SJSA1 (cell line): ENCODE results near the gene THSD4. TPM values are rescaled to one million over a fixed set of nuclear protein-coding genes. Genes with fewer than 3 reads are reported as not detected.

Experiments used
- DNase-seq, 2 experiments: peaks; one replicate each; pipeline ENCODE4 v3.0.0-alpha.2; 2015 to 2020; ENCODE audit warnings: low spot score in 2 of 2, low read depth in 1 of 2
- H3K27ac ChIP-seq: fragments of 250-450 bp; sonication (Bioruptor Pico); 2 replicates; pipeline ENCODE4 v1.5.1; 2020; ENCODE audit warnings: mild to moderate bottlenecking, moderate library complexity
- H3K27me3 ChIP-seq: fragments of 250-450 bp; sonication (Bioruptor Pico); replicated peaks from 2 replicates; pipeline ENCODE4 v1.5.1; 2020; ENCODE audit warnings: mild to moderate bottlenecking, moderate library complexity
- H3K36me3 ChIP-seq: fragments of 250-450 bp; sonication (Bioruptor Pico); 2 replicates; pipeline ENCODE4 v1.5.1; 2020; ENCODE audit warnings: mild to moderate bottlenecking
- H3K4me1 ChIP-seq: fragments of 250-450 bp; sonication (Bioruptor Pico); replicated peaks from 2 replicates; pipeline ENCODE4 v1.6.1; 2021; ENCODE audit warnings: mild to moderate bottlenecking
- H3K4me3 ChIP-seq: fragments of 250-450 bp; sonication (Bioruptor Pico); 2 replicates; pipeline ENCODE4 v1.5.1; 2020; ENCODE audit warnings: mild to moderate bottlenecking
- H3K9me3 ChIP-seq: fragments of 250-450 bp; sonication (Bioruptor Pico); replicated peaks from 2 replicates; pipeline ENCODE4 v1.5.1; 2020; ENCODE audit warnings: mild to moderate bottlenecking
- total RNA-seq: library from RNA; depleted of rRNA; stranded (reverse); fragments of >200 nt; shearing (Covaris generic); gene quantifications from 2 replicates; pipeline ENCODE4 v1.2.3, GENCODE V29; 2014

THSD4 gene
- total RNA-seq, 1 experiment from 2014 or later = 14.6 TPM

DNA sequence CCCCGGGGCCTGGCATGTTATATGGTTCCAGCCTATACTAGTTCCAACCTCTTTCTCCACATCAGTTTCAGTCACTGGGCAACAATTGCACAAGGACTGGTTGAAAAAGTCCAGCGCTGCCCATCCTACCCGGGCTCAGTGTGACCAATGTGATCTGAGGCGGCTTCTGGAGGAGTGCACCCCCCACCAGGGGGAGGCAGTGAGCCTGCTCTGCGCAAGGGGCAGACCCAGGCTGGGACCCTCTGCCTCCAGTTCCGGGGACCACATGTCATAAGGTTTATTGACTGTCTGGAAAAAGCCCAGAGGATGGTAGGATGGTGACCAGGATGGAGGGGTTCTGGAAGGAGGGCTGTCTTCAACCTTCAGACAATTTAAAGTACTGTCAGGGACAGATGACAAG lies 669.4 kb downstream of the THSD4 start:
- peaks cover 14% of the 10 kb centered on the region for H3K4me1 ChIP-seq
- no peaks in the 10 kb centered on the region for H3K9me3 ChIP-seq
- no peak for DNase-seq
- H3K4me3 ChIP-seq = no peak overlapping the region
- H3K27ac ChIP-seq = no peak overlapping the region
- no peaks in the 10 kb centered on the region for H3K36me3 ChIP-seq
- no peaks in the 10 kb centered on the region for H3K27me3 ChIP-seq

DNA sequence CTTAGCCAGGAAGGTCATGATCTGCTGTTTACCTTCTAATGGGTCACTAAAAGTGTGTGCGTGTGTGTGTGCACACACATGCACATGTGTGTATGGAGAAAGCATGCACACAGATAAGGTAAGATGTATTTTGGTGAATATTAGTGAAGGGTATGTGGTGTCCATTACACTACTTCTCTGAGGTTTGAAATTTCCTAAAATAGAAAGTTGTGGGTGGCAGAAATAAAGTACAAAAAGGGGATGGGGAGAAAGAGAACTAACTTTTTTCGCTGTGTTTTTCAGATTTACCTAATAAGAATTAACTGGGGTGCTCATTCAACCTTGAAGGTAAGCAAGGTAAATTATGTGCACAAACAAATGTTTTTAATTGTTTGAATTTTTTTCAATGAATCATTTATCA lies 670.7 kb downstream of the THSD4 start:
- Histone ChIP-seq H3K9me3 (no peaks in the 10 kb centered on the region), H3K4me1 (peaks cover 16% of the 10 kb centered on the region), H3K36me3 (no peaks in the 10 kb centered on the region), H3K27me3 (no peaks in the 10 kb centered on the region), H3K27ac (no peak overlapping the region), H3K4me3 (no peak overlapping the region)
- no peak for DNase-seq

DNA sequence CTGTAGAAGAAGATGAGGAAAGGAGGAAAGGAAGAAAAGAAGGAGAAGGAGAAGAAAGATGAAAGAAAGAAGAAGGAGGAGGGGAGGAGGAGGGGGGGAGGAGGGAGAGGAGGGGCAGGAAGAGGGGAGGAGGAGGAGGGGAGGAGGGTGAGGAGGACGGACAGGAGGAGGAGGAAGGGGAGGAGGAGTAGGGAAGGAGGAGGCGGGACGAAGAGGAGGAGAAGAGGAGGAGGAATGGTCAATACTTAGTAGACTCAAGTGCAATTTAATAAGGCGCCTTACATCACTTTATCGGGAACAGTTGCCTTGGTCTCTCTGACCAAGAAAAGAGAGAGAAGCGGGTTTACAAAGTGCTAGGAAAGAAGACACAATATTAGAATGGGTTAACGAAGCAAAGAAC lies 671.4 kb downstream of the THSD4 start:
- Histone ChIP-seq H3K4me1 (peaks cover 20% of the 10 kb centered on the region), H3K27me3 (no peaks in the 10 kb centered on the region), H3K36me3 (no peaks in the 10 kb centered on the region), H3K27ac (no peak overlapping the region), H3K9me3 (no peaks in the 10 kb centered on the region), H3K4me3 (no peak overlapping the region)
- no peak for DNase-seq

DNA sequence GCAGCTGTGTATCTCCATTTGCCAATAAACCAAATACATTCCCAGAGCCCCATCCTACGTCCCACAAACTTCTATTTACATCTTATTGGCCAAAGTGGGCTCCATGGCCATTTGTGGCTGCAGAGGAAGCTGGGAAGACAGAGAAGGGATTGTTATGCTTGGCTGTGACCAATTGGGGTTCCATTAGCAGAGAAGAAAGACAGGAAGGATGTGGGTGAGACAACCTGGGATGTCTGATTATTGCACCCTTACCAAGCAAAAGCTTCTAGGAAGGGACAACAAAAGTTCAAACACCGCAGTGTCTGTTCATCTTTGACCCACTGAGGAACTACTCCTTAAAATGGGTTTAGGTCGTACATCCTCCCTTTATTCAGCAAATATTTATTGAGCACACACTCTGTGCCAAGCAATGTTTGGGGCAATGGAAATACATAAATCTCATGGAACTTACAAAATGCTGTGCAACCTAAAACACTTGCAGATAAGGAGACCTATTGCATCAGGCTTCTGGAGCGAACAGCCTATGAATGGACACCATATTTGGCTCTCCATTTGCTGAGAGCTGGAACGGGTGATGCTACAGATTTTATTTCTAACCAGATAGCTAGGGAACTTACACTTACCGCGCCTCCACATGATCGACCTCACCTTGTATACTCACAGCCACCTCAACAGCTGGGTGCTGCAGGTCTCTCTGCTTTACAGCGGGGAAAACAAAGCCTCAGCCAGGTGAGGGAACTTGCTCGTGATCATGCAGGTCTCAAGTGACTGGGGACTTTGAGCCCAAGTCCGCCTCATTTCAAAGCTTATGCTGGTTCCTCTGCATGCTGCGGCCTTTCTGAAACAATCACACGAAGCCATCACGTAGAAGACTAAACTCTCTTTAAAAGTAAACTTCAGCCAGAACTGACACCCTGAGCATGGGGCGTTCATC lies 673.6 kb downstream of the THSD4 start:
- no peaks in the 10 kb centered on the region for H3K27me3 ChIP-seq
- H3K4me3 ChIP-seq = no peak overlapping the region
- H3K9me3 ChIP-seq = no peaks in the 10 kb centered on the region
- DNase-seq = no peak
- H3K4me1 ChIP-seq = peaks cover 32% of the 10 kb centered on the region
- no peak overlapping the region for H3K27ac ChIP-seq
- H3K36me3 ChIP-seq = no peaks in the 10 kb centered on the region

DNA sequence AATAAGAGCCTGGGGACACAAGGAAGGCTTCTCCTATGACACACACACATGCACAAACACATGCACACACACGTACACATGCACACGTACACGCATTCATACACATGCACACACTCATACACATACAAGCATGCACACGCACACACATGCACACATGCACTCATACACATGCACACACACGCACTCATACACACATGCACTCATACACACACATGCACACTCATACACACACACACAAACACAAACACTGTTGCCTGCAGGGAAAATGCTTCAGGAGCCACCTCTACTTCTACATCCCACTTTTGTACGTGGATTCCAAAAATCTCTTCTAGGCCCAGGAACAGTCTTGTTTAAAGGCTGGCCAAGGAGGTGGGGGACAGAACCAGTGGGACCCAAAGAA lies 674.3 kb downstream of the THSD4 start:
- no peak overlapping the region for H3K27ac ChIP-seq
- DNase-seq = no peak
- no peak overlapping the region for H3K4me3 ChIP-seq

DNA sequence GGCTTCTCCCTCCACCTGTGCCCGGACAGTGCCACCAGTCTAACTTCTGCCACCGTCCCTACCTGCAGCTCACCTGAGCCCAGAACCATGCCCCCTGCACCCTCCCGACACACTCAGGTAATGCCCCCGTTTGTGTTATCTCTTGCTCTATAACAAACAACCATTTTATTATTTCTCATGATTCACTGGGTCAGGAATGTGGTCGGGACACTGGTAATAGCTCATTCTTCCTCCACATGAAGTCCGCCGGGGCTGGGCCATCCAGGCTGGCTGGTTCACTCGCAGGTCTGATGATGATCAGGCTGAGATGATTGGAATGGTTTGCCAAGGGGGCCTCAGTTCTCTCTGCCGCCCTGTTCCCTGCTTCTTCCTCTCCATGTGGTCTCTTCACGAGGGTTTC lies 674.8 kb downstream of the THSD4 start:
- H3K36me3 ChIP-seq = no peaks in the 10 kb centered on the region
- DNase-seq = peak in 1 of 2 experiments; percentile 39
- peaks cover 32% of the 10 kb centered on the region for H3K4me1 ChIP-seq
- H3K27ac ChIP-seq = no peak overlapping the region
- H3K9me3 ChIP-seq = no peaks in the 10 kb centered on the region
- no peaks in the 10 kb centered on the region for H3K27me3 ChIP-seq
- H3K4me3 ChIP-seq = no peak overlapping the region

More for the DNA sequence above, 674.3 kb downstream of the THSD4 start:
- H3K27me3 ChIP-seq = no peaks in the 10 kb centered on the region
- H3K36me3 ChIP-seq = no peaks in the 10 kb centered on the region
- H3K9me3 ChIP-seq = no peaks in the 10 kb centered on the region
- H3K4me1 ChIP-seq = peaks cover 32% of the 10 kb centered on the region

DNA sequence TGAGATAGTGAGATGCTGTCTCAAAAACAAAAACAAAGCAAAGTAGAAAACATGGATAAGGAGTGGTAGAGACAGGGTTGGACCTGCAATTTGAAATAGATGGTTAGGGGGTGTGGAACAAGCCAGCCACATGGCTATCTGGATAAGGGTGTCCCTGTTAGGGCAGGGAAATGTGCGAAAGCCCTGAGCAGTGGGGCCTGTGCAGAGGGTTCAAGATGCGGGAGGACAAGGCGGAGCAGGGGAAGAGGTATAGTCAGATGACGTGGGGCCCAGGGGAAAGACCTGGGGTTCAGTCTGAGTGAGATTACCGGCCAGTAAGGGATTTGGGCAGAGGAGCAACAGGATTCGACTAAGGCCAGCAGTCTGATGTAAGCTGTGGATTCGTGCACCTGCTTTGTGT lies 676.7 kb downstream of the THSD4 start:
- no peak for DNase-seq
- no peak overlapping the region for H3K4me3 ChIP-seq
- peaks cover 32% of the 10 kb centered on the region for H3K4me1 ChIP-seq
- H3K27ac ChIP-seq = peak overlapping the region; percentile 42
- H3K27me3 ChIP-seq = no peaks in the 10 kb centered on the region
- no peaks in the 10 kb centered on the region for H3K9me3 ChIP-seq
- no peaks in the 10 kb centered on the region for H3K36me3 ChIP-seq

DNA sequence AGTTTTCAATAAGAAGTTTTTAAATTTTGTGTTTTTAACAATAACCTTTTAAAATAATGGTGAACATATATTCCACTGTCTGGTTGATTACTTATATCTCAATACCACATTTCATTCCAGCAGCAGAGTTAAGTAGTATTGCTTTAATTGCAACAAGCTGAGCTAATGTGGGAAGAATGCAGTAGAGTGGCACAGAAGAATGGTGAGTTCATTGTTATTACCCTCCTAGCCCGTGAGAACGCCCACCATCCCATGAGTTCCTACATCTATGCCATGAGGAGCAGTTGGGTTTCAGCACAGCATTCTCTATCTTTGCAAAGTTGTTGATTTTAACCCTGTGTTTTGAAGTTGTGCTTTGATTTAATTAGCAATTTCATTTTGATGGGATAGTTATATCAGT lies 677.2 kb downstream of the THSD4 start:
- Histone ChIP-seq H3K27me3 (no peaks in the 10 kb centered on the region), H3K9me3 (no peaks in the 10 kb centered on the region), H3K4me1 (peaks cover 32% of the 10 kb centered on the region), H3K4me3 (no peak overlapping the region), H3K36me3 (no peaks in the 10 kb centered on the region), H3K27ac (peak overlapping the region; percentile 43)
- peak in 1 of 2 experiments; percentile 64 for DNase-seq

DNA sequence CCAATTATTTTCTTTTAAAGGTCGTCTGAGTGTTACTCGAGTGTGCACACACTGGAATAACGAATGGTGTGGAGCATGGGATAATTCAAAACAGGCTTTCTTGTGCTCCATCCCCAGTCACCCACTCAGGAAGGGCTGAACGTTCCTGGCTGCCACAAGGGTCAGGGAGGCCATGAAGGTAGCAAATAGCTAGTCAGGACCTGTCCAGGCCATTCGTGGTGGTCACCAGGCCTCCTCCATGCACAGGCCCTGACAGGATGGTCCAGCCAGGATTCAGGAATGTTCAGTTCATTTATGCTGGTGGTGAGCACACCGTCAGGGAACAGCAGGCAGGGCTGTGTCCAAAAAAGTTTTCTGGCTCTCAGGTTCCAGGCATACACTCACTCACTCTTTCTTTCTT lies 683.4 kb downstream of the THSD4 start:
- Histone ChIP-seq H3K4me3 (no peak overlapping the region), H3K4me1 (no peaks in the 10 kb centered on the region), H3K9me3 (no peaks in the 10 kb centered on the region), H3K36me3 (no peaks in the 10 kb centered on the region), H3K27ac (no peak overlapping the region), H3K27me3 (no peaks in the 10 kb centered on the region)
- DNase-seq = no peak

DNA sequence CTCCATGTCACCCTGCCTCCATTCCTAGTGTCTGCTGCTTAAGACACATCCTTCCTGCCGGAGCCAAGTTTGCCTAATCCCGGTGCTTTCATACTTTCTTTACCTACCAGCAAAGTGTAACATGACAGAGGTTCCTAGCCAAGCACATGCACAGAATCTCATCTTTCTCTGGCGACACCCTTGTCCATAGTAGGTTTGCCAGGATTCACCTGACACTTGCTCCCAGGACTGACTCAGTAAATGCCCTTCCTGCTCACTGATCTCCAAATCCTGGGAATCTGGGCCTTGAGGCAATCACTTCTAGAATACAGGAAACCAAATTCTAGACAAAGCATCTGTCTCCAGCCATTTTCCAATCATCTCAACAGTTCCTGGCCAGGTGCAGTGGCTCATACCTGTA lies 684.9 kb downstream of the THSD4 start:
- DNase-seq = no peak
- no peaks in the 10 kb centered on the region for H3K4me1 ChIP-seq
- no peak overlapping the region for H3K27ac ChIP-seq
- H3K36me3 ChIP-seq = no peaks in the 10 kb centered on the region
- H3K9me3 ChIP-seq = no peaks in the 10 kb centered on the region
- H3K4me3 ChIP-seq = no peak overlapping the region
- H3K27me3 ChIP-seq = no peaks in the 10 kb centered on the region

DNA sequence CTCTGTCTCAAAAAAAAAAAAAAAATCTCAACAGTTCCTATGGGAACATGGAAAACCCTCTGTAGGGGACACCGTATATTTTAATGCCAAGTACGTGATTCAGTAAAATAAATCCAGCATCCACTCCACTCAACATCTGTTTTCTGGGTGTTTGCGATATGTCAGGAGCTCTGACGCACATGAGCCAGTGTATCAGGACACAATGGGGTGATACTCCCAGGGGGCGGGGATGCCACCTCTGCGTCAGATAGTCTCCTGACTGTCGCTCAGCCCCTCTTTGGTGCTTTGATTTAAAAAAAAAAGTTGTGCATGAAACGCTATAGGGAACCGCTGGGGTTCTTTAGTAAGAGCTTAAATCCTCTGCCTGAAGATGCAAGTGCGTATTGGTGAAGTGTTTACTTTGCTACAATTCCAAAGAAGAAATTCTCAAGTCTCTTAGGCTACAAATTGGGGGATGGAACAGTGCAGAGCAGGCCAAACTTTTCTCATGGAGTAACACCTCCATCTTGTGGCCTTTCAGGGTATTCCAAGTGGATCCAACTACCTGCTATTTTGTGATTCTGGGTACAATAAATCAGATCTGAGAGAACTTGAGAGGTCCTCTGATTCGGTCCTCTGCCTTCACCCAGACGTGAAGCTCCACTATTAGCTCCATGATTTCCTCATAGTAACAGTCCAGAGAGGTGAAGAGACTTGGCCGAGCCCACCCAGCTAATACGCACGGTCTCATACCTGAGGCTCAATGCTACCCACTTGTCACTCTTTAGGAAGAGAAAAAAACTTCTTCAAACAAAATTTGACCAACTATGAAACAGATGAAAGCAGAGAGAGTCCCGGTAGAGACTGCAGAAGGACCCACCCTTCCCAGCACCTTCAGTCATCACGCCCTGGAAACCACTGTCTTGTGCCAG lies 685.8 kb downstream of the THSD4 start:
- Histone ChIP-seq H3K4me1 (peaks cover 3% of the 10 kb centered on the region), H3K27ac (no peak overlapping the region), H3K4me3 (no peak overlapping the region), H3K9me3 (no peaks in the 10 kb centered on the region), H3K36me3 (no peaks in the 10 kb centered on the region), H3K27me3 (no peaks in the 10 kb centered on the region)
- DNase-seq = peak in 1 of 2 experiments; percentile 72

DNA sequence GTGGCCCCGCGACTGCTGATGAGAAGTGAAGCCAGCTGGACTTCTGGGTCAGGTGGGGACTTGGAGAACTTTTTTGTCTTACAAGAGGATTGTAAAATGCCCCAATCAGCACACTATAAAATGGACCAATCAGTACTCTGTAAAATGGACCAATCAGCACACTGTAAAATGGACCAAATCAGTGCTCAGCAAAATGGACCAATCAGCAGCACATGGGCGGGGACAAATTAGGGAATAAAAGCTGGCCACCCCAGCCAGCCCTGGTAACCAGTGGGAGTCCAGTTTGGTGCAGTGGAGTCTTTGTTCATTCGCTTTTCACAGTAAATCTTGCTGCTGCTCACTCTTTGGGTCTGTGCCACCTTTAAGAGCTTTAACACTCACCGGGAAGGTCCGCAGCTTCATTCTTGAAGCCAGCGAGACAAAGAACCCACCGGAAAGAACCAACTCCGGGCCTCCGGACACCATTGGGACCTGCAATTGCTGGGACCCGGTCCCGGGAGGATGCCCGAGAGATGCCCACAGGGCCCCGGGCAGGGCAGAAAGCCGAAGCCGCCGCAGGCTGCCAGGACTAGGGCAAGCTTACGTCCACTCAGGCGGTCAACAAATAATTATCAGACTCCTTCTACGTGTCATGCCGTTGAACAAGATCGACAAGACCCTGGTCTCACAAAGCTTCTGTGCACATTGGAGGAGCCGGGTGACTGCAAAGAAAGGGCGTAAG lies 686.8 kb downstream of the THSD4 start:
- no peak overlapping the region for H3K4me3 ChIP-seq
- no peak overlapping the region for H3K27ac ChIP-seq
- H3K9me3 ChIP-seq = no peaks in the 10 kb centered on the region

DNA sequence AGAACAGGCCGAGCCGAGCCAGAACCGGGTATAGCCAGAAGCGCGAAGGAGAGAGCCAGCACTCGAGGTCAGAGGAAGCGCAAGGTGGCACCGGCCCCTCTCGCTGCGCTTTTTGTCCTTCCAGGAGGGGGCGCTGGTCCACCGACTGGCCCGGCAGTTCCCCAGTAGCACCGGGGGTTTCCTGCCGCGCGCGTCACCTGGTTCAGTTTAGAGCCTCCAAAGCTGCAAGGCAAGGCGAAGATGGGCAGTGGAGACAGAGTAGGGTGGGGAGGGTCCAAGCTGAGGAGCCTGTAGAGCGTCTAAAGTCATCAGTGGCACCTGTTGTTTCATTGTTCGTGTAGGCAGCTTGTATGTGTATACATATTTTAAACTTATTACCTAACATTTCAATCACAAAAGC lies 687.5 kb downstream of the THSD4 start:
- Histone ChIP-seq H3K36me3 (no peaks in the 10 kb centered on the region), H3K4me1 (peaks cover 19% of the 10 kb centered on the region), H3K27me3 (no peaks in the 10 kb centered on the region), H3K9me3 (no peaks in the 10 kb centered on the region), H3K27ac (no peak overlapping the region), H3K4me3 (no peak overlapping the region)
- DNase-seq = no peak

More for the DNA sequence above, 686.8 kb downstream of the THSD4 start:
- DNase-seq = no peak
- Histone ChIP-seq H3K27me3 (no peaks in the 10 kb centered on the region), H3K36me3 (no peaks in the 10 kb centered on the region), H3K4me1 (peaks cover 13% of the 10 kb centered on the region)
